ENCODE measurements around the gene PPP1R18. TPM values are rescaled to one million over a fixed set of nuclear protein-coding genes. Genes with fewer than 3 reads are reported as not detected.
A peak's percentile ranks its signal among the peaks of the same experiment; 100 is the strongest.
"Not testable (repeated sequence)": the region's sequence is repeated elsewhere in the genome, so short reads cannot be mapped to it uniquely, and the experiment has no call there.

PPP1R18 gene
- total and polyA plus RNA-seq, 2 of the 4 experiments (the other 2 are of a cell fraction) = 31.9 to 134 TPM

GRCh38 chr6:30666300-30666699 is 20.1 kb downstream of the PPP1R18 start:
- H2AFZ ChIP-seq (replicated peaks; ENCODE audit: low read length, poor library complexity); H3K18ac ChIP-seq (ENCODE audit: low read depth, low read length); H3K4me3 ChIP-seq (ENCODE audit: insufficient read depth, low read depth, low read length); H2BK120ac ChIP-seq (ENCODE audit: low read depth, low read length); H2BK5ac ChIP-seq (ENCODE audit: low read depth, low read length, poor library complexity, severe bottlenecking); H2BK20ac ChIP-seq (ENCODE audit: low read depth, low read length); H3K9ac ChIP-seq (ENCODE audit: low read depth, low read length); ATAC-seq (ENCODE audit: low read depth); POLR2A ChIA-PET (ENCODE audit: unreplicated experiment); in situ Hi-C loops (cut with MboI; ENCODE audit: low sequenced_read_pairs); H3K56ac ChIP-seq (ENCODE audit: extremely low read depth, insufficient read depth, low read length); BruUV-seq (replicated peaks); H3K4ac ChIP-seq (ENCODE audit: low read depth, low read length); H3K23ac ChIP-seq (ENCODE audit: low read depth, low read length); H3K4me1 ChIP-seq (ENCODE audit: control insufficient read depth, insufficient read depth, low read length); H2AK5ac ChIP-seq (ENCODE audit: low read depth, low read length); H4K5ac ChIP-seq (ENCODE audit: low read depth, low read length); H4K20me1 ChIP-seq (ENCODE audit: insufficient read depth, low read length); H2AK9ac ChIP-seq (replicated peaks; ENCODE audit: low read depth, low read length, poor library complexity); dilution Hi-C loops (cut with HindIII; ENCODE audit: low sequenced_read_pairs, unreplicated experiment); H2BK15ac ChIP-seq (ENCODE audit: low read depth, low read length); CTCF ChIA-PET; H3K9me1 ChIP-seq (ENCODE audit: insufficient read depth, low read length); H4K91ac ChIP-seq (ENCODE audit: insufficient read depth, low read depth, low read length); H3K14ac ChIP-seq (replicated peaks; ENCODE audit: low read depth, low read length); H3K9me3 ChIP-seq (ENCODE audit: control insufficient read depth, insufficient read depth, low read length); H3K4me2 ChIP-seq (ENCODE audit: low read depth, low read length); H3K27me3 ChIP-seq (ENCODE audit: control insufficient read depth, insufficient read depth, low read length); intact Hi-C loops (cut with micrococcal nuclease); H3K27ac ChIP-seq (ENCODE audit: insufficient read depth, low read length); H4K8ac ChIP-seq (ENCODE audit: low read depth in 2 of 2, low read length in 2 of 2): not testable (repeated sequence)
- Histone ChIP-seq H3K36me3 (ENCODE audit: control insufficient read depth, insufficient read depth, low read length) (peaks cover 64% of the 10 kb centered on the region), H3K79me1 (ENCODE audit: low read depth in 1 of 2, low read length in 2 of 2) (peaks cover 16 to 18% of the 10 kb centered on the region in 2 experiments)
- no CpG with 5 or more reads among the region's 2 CpGs for WGBS, 2 experiments (ENCODE audit: extremely low coverage in 2 of 2, insufficient read length in 1 of 2)
- peak; percentile 59 for DNase-seq

Data from IMR-90 (cell line).